ENCODE data around the gene FBXL20. TPM values are rescaled to one million over a fixed set of nuclear protein-coding genes. Genes with fewer than 3 reads are reported as not detected.
"Not testable (repeated sequence)": the region's sequence is repeated elsewhere in the genome, so short reads cannot be mapped to it uniquely, and the experiment has no call there.

FBXL20 gene
- total RNA-seq, 4 donors from 2014 or later, result 13.1 to 19.6 (median 17.2) TPM

DNA sequence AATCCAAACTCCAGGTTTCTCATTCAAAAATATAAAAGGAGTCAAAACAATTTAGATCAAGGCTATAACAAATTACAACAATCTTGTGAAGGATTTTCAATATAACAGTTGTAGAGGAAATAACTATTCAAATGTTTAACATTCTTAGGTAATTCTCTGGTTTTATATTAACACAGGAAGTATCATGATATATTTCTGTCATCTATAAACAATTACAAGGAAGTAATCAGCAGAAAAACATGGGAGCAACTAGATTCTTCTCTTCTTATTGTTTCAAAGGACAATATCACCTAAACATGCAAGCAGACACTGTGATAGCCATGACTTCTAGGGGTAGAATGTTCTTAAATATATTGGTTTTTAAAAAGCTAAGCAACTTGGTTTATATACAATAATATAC is 49.9 kb downstream of the FBXL20 start:
- Histone ChIP-seq H3K9me3 (no peaks in the 10 kb centered on the region), H3K27me3 (no peaks in the 10 kb centered on the region), H3K4me1 (peaks cover 0 to 7% (median 2%) of the 10 kb centered on the region in 4 donors), H3K36me3 (no peaks in the 10 kb centered on the region), H3K27ac (replicated peaks in 1 of 4) (no peak overlapping the region), H3K4me3 (no peak overlapping the region)
- intact Hi-C loops (cut with DNase I), result no loop called here
- DNase-seq (ENCODE audit: extremely low spot score), result no peak
- TF ChIP-seq, protein P1, sequence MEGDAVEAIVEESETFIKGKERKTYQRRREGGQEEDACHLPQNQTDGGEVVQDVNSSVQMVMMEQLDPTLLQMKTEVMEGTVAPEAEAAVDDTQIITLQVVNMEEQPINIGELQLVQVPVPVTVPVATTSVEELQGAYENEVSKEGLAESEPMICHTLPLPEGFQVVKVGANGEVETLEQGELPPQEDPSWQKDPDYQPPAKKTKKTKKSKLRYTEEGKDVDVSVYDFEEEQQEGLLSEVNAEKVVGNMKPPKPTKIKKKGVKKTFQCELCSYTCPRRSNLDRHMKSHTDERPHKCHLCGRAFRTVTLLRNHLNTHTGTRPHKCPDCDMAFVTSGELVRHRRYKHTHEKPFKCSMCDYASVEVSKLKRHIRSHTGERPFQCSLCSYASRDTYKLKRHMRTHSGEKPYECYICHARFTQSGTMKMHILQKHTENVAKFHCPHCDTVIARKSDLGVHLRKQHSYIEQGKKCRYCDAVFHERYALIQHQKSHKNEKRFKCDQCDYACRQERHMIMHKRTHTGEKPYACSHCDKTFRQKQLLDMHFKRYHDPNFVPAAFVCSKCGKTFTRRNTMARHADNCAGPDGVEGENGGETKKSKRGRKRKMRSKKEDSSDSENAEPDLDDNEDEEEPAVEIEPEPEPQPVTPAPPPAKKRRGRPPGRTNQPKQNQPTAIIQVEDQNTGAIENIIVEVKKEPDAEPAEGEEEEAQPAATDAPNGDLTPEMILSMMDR (IDR thresholded peaks at IDR 0.05), result no peak
- TF ChIP-seq EP300 (IDR thresholded peaks at IDR 0.05), result no peak
- no peak for TF ChIP-seq POLR2AphosphoS5 (IDR thresholded peaks at IDR 0.05)
- no peak for TF ChIP-seq POLR2A (IDR thresholded peaks at IDR 0.05; ENCODE audit: low read depth)

DNA sequence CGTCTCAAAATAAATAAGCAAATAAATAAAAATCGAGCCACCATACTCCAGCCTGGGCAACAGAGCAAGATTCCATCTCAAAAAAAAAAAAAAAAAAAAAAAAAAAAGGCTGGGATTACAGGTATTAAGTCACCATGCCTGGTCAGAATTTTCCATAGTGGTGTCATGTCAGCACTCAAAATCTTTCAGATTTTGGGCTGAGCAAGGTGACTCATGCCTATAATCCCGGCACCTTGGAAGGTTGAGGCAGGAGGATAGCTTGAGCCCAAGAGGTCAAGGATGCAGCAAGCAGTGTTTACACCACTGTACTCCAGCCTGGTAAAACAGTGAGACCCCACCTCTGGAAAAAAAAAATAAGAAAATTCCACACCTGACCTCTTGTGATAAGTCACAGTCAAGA is 52.2 kb downstream of the FBXL20 start:
- no peaks in the 10 kb centered on the region for H3K9me3 ChIP-seq
- no peak for DNase-seq (ENCODE audit: extremely low spot score)
- WGBS, result 89% methylated on average over 3 of the region's 3 CpGs
- intact Hi-C loops (cut with DNase I), result no loop called here
- peaks cover 0 to 7% (median 2%) of the 10 kb centered on the region in 4 donors for H3K4me1 ChIP-seq
- TF ChIP-seq, protein P1 (IDR thresholded peaks at IDR 0.05), result no peak
- no peak for TF ChIP-seq POLR2A (IDR thresholded peaks at IDR 0.05; ENCODE audit: low read depth)
- no peak overlapping the region for H3K4me3 ChIP-seq
- H3K27ac ChIP-seq (replicated peaks in 1 of 4), result no peak overlapping the region
- no peaks in the 10 kb centered on the region for H3K36me3 ChIP-seq
- no peaks in the 10 kb centered on the region for H3K27me3 ChIP-seq

DNA sequence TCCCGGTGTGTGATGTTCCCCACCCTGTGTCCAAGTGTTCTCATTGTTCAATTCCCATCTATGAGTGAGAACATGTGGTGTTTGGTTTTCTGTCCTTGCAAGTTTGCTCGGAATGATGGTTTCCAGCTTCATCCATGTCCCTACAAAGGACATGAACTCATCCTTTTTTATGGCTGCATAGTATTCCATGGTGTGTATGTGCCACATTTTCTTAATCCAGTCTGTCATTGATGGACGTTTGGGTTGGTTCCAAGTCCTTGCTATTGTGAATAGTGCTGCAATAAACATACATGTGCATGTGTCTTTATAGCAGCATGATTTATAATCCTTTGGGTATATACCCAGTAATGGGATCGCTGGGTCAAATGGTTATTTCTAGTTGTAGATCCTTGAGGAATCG is 54.6 kb downstream of the FBXL20 start:
- H3K27me3 ChIP-seq; H3K4me3 ChIP-seq; DNase-seq (ENCODE audit: extremely low spot score); H3K4me1 ChIP-seq; H3K9me3 ChIP-seq; intact Hi-C loops (cut with DNase I); H3K36me3 ChIP-seq; H3K27ac ChIP-seq (replicated peaks in 1 of 4): not testable (repeated sequence)
- WGBS, result 100% methylated on average over 4 of the region's 5 CpGs

DNA sequence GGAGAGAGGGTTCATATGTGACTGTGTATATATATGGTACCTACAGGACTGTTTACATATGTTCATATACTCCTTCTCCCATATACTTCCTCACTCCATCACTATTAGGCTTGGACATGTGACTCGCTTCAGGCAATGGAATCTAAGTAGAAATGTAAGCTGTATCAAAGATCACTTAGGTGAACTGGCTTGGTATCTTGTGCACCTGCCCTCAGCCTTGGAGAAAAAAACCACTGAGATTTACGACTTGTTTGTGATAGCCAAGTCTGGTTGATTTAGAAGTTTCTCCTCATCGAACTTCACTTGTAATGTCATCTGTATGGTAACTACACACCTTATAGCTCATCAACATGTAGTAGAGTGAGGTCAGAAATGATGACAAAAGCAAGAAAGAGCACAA is 59.9 kb downstream of the FBXL20 start:
- DNase-seq (ENCODE audit: extremely low spot score), result no peak
- intact Hi-C loops (cut with DNase I), result no loop called here
- H3K4me3 ChIP-seq, result no peak overlapping the region
- H3K27me3 ChIP-seq, result no peaks in the 10 kb centered on the region
- H3K27ac ChIP-seq (replicated peaks in 1 of 4), result no peak overlapping the region
- TF ChIP-seq POLR2A (IDR thresholded peaks at IDR 0.05; ENCODE audit: low read depth) (no peak), POLR2AphosphoS5 (IDR thresholded peaks at IDR 0.05) (no peak), EP300 (IDR thresholded peaks at IDR 0.05) (no peak)
- TF ChIP-seq, protein P1 (IDR thresholded peaks at IDR 0.05), result no peak
- peaks cover 0 to 35% (median 16%) of the 10 kb centered on the region in 4 donors for H3K36me3 ChIP-seq
- WGBS, result 99% methylated on average over 3 of the region's 3 CpGs
- no peaks in the 10 kb centered on the region for H3K9me3 ChIP-seq
- H3K4me1 ChIP-seq, result peaks cover 0 to 9% (median 1%) of the 10 kb centered on the region in 4 donors

DNA sequence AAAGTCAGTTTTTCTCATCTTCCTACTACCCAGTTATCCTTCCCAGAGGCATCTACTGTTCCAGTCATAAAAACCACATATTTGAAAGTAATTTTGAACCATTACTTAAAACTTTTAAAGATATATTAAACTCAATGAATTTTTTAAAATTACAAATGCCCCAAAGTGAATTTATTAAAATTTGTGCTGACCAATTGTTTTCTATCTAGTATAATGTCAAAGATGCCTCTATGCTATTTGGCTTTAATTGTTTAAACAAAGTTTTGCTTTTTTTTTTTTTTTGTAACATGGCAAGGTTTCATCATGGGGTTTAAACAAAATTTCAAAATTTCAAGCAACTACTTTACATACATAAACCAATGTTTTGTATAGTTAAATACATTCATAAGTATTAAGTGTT is 60.7 kb downstream of the FBXL20 start:
- Histone ChIP-seq H3K9me3 (no peaks in the 10 kb centered on the region), H3K4me1 (peaks cover 0 to 12% (median 5%) of the 10 kb centered on the region in 4 donors), H3K36me3 (peaks cover 0 to 35% (median 16%) of the 10 kb centered on the region in 4 donors), H3K27ac (replicated peaks in 1 of 4) (no peak overlapping the region), H3K27me3 (no peaks in the 10 kb centered on the region), H3K4me3 (no peak overlapping the region)
- intact Hi-C loops (cut with DNase I), result no loop called here
- DNase-seq (ENCODE audit: extremely low spot score), result no peak
- TF ChIP-seq EP300 (IDR thresholded peaks at IDR 0.05) (no peak), POLR2A (IDR thresholded peaks at IDR 0.05; ENCODE audit: low read depth) (no peak), POLR2AphosphoS5 (IDR thresholded peaks at IDR 0.05) (no peak)
- TF ChIP-seq, protein P1 (IDR thresholded peaks at IDR 0.05), result no peak

Measured in esophagus muscularis mucosa (tissue), 4 donors.